GM12892 (cell line): Measurements from ENCODE around the gene CA12.

Experiments
- DNase-seq: peaks from one replicate; pipeline ENCODE4 v3.0.0; 2011; ENCODE audit not compliant: insufficient read length
- FAIRE-seq: peaks from 2 replicates; lab custom pipeline; 2011; peaks lifted over from hg19 to GRCh38; lab: Jason Lieb, UNC
- POLR2A ChIP-seq: IDR thresholded peaks from 2 replicates; pipeline ENCODE4 v1.6.1; 2011; ENCODE audit warnings: low read depth, low read length, control low read depth
- POLR2AphosphoS5 ChIP-seq: IDR thresholded peaks from 2 replicates; pipeline ENCODE4 v1.6.1; 2011; ENCODE audit warnings: low read depth, low read length, control low read depth
- TAF1 ChIP-seq: IDR thresholded peaks from 2 replicates; pipeline ENCODE4 v1.6.1; 2011; ENCODE audit warnings: low read depth, mild to moderate bottlenecking, control low read depth, low read length, borderline replicate concordance

The CA12 gene

GRCh38 chr15:63398456-63398855 is 16.8 kb upstream of the CA12 start:
- DNase-seq (no peak), FAIRE-seq (no peak)
- no peak for TF ChIP-seq POLR2AphosphoS5
- TF ChIP-seq POLR2A: no peak
- TF ChIP-seq TAF1: no peak

GRCh38 chr15:63396152-63396928 is 14.7 kb upstream of the CA12 start:
- no peak for FAIRE-seq
- DNase-seq: no peak
- no peak for TF ChIP-seq POLR2A
- no peak for TF ChIP-seq TAF1

GRCh38 chr15:63395730-63396151 is 14.1 kb upstream of the CA12 start:
- no peak for TF ChIP-seq POLR2A
- no peak for TF ChIP-seq TAF1
- no peak for TF ChIP-seq POLR2AphosphoS5
- FAIRE-seq (no peak), DNase-seq (no peak)

- TF ChIP-seq TAF1 (no peak), POLR2A (no peak), POLR2AphosphoS5 (no peak)
- FAIRE-seq (no peak), DNase-seq (no peak)
These were observed 10.8 kb upstream of the CA12 start for GRCh38 chr15:63392361-63393009.

- no peak for FAIRE-seq
- DNase-seq: no peak
- TF ChIP-seq POLR2AphosphoS5 (no peak), TAF1 (no peak), POLR2A (no peak)
These were observed 10.2 kb upstream of the CA12 start for GRCh38 chr15:63391669-63392360.

- TF ChIP-seq POLR2A: no peak
- TF ChIP-seq TAF1: no peak
- TF ChIP-seq POLR2AphosphoS5: no peak
- FAIRE-seq: no peak
- DNase-seq: no peak
These were observed 9.0 kb upstream of the CA12 start for GRCh38 chr15:63390689-63391088.

GRCh38 chr15:63389902-63390670 is 8.4 kb upstream of the CA12 start:
- FAIRE-seq (no peak), DNase-seq (no peak)
- TF ChIP-seq POLR2AphosphoS5: no peak
- TF ChIP-seq TAF1: no peak
- no peak for TF ChIP-seq POLR2A

GRCh38 chr15:63388511-63388910 is 6.9 kb upstream of the CA12 start:
- FAIRE-seq: no peak
- DNase-seq: no peak
- TF ChIP-seq POLR2AphosphoS5 (no peak), POLR2A (no peak), TAF1 (no peak)

- no peak for FAIRE-seq
- no peak for DNase-seq
- TF ChIP-seq TAF1: no peak
- no peak for TF ChIP-seq POLR2A
- TF ChIP-seq POLR2AphosphoS5: no peak
These were observed 6.3 kb upstream of the CA12 start for GRCh38 chr15:63387748-63388493.

GRCh38 chr15:63385911-63386531 is 4.4 kb upstream of the CA12 start:
- no peak for DNase-seq
- FAIRE-seq: no peak

GRCh38 chr15:63384906-63385305 is 3.3 kb upstream of the CA12 start:
- TF ChIP-seq POLR2AphosphoS5 (no peak), POLR2A (no peak), TAF1 (no peak)
- FAIRE-seq: no peak
- DNase-seq: no peak

More at GRCh38 chr15:63385911-63386531, 4.4 kb upstream of the CA12 start:
- TF ChIP-seq POLR2A (no peak), TAF1 (no peak), POLR2AphosphoS5 (no peak)
